Measurements from ENCODE around the gene FER1L5.
"Not testable (repeated sequence)": the region's sequence is repeated elsewhere in the genome, so short reads cannot be mapped to it uniquely, and the experiment has no call there.

FER1L5 gene

GRCh38 chr2:96636551-96637171, 5.9 kb upstream of the FER1L5 start:
- DNase-seq (ENCODE audit: low spot score) = no peak

DNA sequence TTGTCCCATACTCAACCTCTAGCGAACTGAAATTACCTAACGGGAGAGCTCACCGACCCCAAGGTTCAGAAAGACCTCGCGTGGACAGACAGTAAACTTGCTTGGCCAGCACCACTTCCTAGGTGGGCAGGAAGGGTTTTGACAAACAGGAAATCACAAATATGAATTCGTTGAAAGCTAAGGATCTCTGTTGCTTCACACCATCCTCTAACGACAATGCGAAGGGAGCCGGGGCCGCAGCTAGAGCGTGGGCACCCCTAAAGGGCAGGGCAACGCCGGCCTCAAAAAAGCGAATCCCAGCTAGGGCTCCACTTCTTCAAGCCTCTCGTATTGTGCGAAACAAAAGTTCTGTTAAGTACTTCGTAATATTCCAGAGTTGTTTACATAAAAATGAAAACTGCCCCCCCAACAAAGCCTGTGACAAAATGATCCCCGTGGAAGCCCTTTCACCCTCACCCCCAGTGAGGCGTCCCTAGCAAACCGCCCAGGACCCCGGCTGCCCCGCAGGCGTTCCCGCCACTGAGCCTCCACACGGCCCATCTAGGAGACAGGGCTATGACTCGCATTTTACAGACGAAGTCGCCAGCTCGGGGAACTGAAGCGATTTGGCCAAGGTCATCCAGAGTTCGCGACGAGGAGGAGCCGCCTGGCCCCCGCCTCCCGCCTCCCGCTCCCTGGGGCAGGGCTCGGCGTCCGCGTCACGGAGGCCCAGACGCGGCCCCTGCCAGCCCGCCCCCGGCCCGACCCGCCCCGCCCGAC, 5.0 kb upstream of the FER1L5 start:
- DNase-seq (ENCODE audit: low spot score) = peak; percentile 73

DNA sequence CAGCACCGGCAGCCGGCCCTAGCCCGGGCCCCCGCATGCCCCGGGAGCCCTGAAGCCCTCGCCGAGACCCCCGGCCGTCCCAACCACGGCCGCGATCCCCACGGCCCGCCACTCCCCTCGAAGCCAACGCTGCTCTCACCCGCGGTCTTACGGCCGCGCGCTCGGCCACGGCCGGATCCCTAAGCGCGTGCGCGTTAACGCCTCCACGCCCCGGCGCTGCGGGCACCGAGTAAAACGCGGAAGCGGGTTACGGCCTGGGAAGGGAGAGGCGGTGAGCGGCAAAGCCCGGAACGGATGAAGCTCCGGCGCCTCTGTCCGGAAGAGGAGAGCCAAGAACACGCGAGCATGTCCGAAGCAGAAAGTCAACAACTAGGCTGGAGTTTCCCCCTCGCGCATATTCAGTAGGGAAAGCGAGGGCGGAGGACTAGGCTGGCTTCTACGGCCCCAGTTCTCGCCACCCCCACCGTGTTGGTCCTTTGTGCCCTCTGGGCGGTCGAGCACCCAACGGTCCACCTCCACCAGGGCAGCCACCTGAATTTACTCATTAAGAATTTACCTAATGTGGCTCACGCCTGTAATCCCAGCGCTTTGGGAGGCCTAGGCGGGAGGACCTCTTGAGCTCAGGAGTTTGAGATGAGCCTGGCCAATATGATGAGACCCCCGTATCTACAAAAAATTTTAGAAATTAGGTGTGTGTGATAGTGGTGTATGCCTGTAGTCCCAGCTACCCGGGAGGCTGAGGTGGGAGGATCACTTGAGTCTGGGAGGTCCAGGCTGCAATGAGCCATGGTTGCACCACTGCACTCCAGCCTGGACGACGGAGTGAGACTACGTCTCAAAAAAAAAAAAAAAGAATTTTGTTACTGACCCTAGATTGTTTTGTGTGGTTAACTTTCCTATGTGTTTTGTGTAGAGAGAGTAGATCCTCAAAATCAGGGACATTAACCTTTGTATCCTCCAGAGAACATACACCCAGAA, 4.1 kb upstream of the FER1L5 start, which contains the start of gene KANSL3:
TSS of gene KANSL3 (minus strand) at position 169 of the 978 bp plus-strand sequence. CDS start 1,177 bp downstream, outside the sequence.
- DNase-seq (ENCODE audit: low spot score) = peak; percentile 93

GRCh38 chr2:96647681-96648080, 5.1 kb downstream of the FER1L5 start:
- no peak for DNase-seq (ENCODE audit: low spot score)

DNA sequence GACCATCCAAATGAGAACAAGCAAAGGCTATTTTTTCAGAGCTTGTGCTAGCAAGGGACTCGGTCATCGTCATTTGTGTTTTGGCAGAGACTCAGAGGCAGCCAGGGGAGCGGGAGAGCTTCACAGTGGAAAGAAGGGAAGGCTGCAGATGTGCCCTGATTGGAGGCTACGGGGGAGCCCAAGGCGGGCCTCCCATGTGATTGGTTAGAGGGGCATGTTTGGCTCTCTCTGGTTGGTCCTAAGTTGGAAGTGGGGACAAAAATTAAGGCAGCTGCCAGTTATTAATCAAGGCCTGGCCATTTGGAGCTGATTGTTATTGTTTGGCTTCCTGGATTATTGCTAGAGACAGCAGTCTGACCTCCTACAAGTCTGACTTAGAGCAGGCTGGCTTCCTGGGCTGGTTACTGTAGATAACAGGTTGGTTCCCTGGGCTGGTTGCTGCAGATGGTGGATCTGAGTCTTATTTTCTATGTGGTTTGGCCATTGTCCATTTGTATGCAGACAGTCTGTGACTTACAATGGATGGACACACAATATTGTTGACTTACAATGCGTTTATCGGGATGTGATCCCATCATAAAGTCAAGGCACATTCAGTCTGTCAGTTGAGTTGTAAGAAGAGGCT, 5.9 kb downstream of the FER1L5 start:
- no peak for DNase-seq (ENCODE audit: low spot score)

GRCh38 chr2:96649342-96649741, 6.8 kb downstream of the FER1L5 start:
- no peak for DNase-seq (ENCODE audit: low spot score)

DNA sequence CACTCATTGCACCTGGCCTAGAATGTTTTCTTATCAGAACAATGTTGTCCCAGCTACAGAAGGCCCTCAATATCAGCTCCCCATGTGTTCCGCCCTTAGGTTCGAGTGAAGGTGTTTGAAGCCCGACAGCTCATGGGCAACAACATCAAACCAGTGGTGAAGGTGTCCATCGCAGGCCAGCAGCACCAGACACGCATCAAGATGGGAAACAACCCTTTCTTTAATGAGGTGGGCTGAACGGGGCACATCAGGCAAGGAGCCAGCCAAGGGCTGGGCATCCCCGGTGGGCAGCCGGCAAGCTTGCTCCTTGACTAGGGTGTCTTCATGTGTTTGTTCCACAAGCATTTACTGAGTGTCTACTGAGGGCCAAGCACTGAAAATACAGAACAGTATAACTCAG, 9.2 kb downstream of the FER1L5 start:
- DNase-seq (ENCODE audit: low spot score) = no peak

DNA sequence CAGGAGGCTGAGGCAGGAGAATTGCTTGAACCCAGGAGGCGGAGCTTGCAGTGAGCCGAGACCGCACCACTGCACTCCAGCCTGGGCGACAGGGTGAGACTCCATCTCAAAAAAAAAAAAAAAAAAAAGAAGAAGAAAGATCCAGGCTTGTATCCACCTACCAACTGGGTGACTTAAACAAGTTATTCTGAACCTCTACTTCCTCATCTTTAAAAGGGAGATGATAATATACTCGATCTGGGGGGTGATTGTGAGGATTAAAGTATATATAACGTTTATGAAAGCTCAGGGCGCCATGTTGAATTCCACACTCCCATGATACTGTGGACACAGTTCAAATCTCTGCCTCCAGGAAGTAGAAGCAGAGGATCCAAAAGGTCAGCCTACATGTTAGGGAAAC, 12.2 kb downstream of the FER1L5 start:
- DNase-seq (ENCODE audit: low spot score) = not testable (repeated sequence)

- DNase-seq (ENCODE audit: low spot score) = no peak
These were observed 13.0 kb downstream of the FER1L5 start for GRCh38 chr2:96655526-96655925.

DNA sequence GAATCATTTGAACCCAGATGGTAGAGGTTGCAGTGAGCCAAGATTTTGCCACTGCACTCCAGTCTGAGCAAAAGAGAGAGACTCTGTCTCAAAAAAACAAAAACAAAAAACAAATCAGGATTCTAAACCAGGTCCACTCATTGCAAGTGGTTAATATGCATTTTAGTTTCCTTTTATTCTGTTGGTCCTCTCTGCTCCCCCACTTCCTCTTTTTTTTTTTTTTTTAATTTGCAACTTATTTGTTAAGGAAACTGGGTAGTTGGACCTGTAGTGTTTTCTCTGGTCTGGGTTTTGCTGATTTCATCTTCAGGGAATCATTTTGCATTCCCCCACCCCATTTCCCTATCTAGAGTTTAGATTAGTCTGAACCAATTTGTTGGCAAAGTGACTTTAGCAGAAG, 14.0 kb downstream of the FER1L5 start:
- no peak for DNase-seq (ENCODE audit: low spot score)

DNA sequence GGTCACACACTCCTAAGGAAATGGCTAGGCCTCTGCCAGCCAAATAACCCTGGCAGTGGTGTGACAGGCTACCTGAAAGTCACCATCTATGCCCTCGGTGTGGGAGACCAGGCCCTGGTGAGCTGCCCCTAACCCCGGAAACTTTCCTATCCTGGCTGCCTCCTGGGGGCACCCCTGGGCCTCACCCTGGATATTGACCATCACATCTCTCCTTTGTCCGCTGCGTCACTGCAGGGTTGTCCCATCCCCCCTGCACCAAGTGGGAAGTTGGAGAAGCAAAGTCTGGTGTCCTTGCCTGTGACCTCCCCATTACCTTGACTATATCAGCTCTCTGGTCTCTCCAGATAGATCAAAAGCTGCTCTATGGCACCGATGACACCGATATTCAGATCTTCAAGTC, 18.8 kb downstream of the FER1L5 start:
- no peak for DNase-seq (ENCODE audit: low spot score)

DNA sequence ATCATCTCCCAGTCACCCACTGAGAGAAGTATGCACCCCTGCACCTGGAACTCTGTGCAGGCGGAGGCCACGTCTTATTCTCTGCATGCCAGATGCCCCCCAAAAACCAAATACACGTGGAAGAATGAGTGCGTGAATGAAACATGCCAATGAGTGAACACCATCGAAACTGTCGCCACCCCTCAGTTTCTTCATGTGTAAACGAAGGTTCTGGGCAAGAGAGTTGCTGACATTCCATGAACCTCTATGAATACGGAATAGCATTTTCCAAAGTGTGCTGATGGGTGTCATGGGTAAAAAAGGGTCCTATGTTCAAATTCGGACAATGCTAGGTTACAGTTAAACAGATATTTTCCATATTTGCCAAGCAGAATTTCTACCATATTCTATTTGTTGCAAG, 19.8 kb downstream of the FER1L5 start:
- no peak for DNase-seq (ENCODE audit: low spot score)

GRCh38 chr2:96663177-96663576, 20.6 kb downstream of the FER1L5 start:
- DNase-seq (ENCODE audit: low spot score) = no peak

- no peak for DNase-seq (ENCODE audit: low spot score)
These were observed 21.3 kb downstream of the FER1L5 start for GRCh38 chr2:96663829-96664228.

GRCh38 chr2:96664366-96664925, 21.9 kb downstream of the FER1L5 start:
- DNase-seq (ENCODE audit: low spot score) = no peak

GRCh38 chr2:96665083-96665569, 22.6 kb downstream of the FER1L5 start:
- no peak for DNase-seq (ENCODE audit: low spot score)

- DNase-seq (ENCODE audit: low spot score) = not testable (repeated sequence)
These were observed 23.2 kb downstream of the FER1L5 start for GRCh38 chr2:96665717-96666116.

DNA sequence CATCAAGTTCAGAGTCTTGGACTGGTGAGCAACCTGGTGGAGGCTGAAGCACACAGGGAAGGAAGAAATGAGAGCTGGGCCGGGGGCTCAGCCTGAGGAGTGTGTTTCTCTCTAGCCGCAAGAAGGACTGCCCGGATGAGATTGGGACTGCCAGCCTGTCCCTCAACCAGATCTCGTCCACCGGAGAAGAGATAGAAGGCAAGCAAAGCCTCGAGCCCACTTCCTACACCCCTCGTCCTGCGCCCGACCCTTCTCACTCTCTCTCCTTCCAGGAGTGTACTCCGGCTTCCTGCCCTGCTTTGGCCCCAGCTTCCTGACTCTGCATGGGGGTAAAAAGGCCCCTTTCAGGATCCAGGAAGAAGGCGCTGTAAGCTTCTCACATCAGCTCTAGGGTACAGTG, 26.2 kb downstream of the FER1L5 start:
- DNase-seq (ENCODE audit: low spot score) = no peak

- DNase-seq (ENCODE audit: low spot score) = no peak
These were observed 27.1 kb downstream of the FER1L5 start for GRCh38 chr2:96669539-96670215.

- DNase-seq (ENCODE audit: low spot score) = no peak
These were observed 37.3 kb downstream of the FER1L5 start for GRCh38 chr2:96679848-96680247.

- no peak for DNase-seq (ENCODE audit: low spot score)
These were observed 38.1 kb downstream of the FER1L5 start for GRCh38 chr2:96680561-96681141.
